ENCODE results near the gene UNC13C.
"Not testable (repeated sequence)": the region's sequence is repeated elsewhere in the genome, so short reads cannot be mapped to it uniquely, and the experiment has no call there.

The UNC13C gene

GRCh38 chr15:54312528-54312927 lies 334.3 kb downstream of the UNC13C start:
- DNase-seq, result no peak

GRCh38 chr15:54321426-54321825 lies 343.2 kb downstream of the UNC13C start:
- DNase-seq, result no peak

- no peak for DNase-seq
Measured at GRCh38 chr15:54322341-54322740, 344.1 kb downstream of the UNC13C start.

GRCh38 chr15:54345301-54345700 lies 367.1 kb downstream of the UNC13C start:
- no peak for DNase-seq

- no peak for DNase-seq
Measured at GRCh38 chr15:54345827-54346226, 367.6 kb downstream of the UNC13C start.

- no peak for DNase-seq
Measured at GRCh38 chr15:54347082-54347827, 369.0 kb downstream of the UNC13C start.

- no peak for DNase-seq
Measured at GRCh38 chr15:54353726-54354125, 375.5 kb downstream of the UNC13C start.

GRCh38 chr15:54354341-54354740 lies 376.1 kb downstream of the UNC13C start:
- DNase-seq, result no peak

GRCh38 chr15:54364961-54365360 lies 386.7 kb downstream of the UNC13C start:
- no peak for DNase-seq

- DNase-seq, result no peak
Measured at GRCh38 chr15:54373332-54373731, 395.1 kb downstream of the UNC13C start.

GRCh38 chr15:54374184-54374952 lies 396.1 kb downstream of the UNC13C start:
- no peak for DNase-seq

GRCh38 chr15:54387799-54388198 lies 409.6 kb downstream of the UNC13C start:
- DNase-seq, result no peak

- DNase-seq, result no peak
Measured at GRCh38 chr15:54388746-54389145, 410.5 kb downstream of the UNC13C start.

GRCh38 chr15:54410481-54410880 lies 432.2 kb downstream of the UNC13C start:
- DNase-seq, result no peak

GRCh38 chr15:54424171-54424570 lies 445.9 kb downstream of the UNC13C start:
- DNase-seq, result no peak

GRCh38 chr15:54428596-54428995 lies 450.4 kb downstream of the UNC13C start:
- DNase-seq, result no peak

- not testable (repeated sequence) for DNase-seq
Measured at GRCh38 chr15:54450288-54450687, 472.0 kb downstream of the UNC13C start.

GRCh38 chr15:54456413-54456812 lies 478.2 kb downstream of the UNC13C start:
- DNase-seq, result no peak

- no peak for DNase-seq
Measured at GRCh38 chr15:54462511-54462913, 484.3 kb downstream of the UNC13C start.

- DNase-seq, result no peak
Measured at GRCh38 chr15:54481819-54482218, 503.6 kb downstream of the UNC13C start.

- no peak for DNase-seq
Measured at GRCh38 chr15:54482251-54482650, 504.0 kb downstream of the UNC13C start.

- DNase-seq, result no peak
Measured at GRCh38 chr15:54500330-54500729, 522.1 kb downstream of the UNC13C start.

GRCh38 chr15:54502416-54503075 lies 524.3 kb downstream of the UNC13C start:
- DNase-seq, result no peak

- DNase-seq, result no peak
Measured at GRCh38 chr15:54504695-54505094, 526.5 kb downstream of the UNC13C start.
